ENCODE results near the gene EHD1. TPM values are rescaled to one million over a fixed set of nuclear protein-coding genes. Genes with fewer than 3 reads are reported as not detected.
A peak's percentile ranks its signal among the peaks of the same experiment; 100 is the strongest.

EHD1 gene
- total RNA-seq, 4 donors from 2014 or later = 47.8 to 85.4 (median 76.8) TPM

- TF ChIP-seq POLR2AphosphoS5 (IDR thresholded peaks at IDR 0.05) = no peak
- TF ChIP-seq, protein P1, sequence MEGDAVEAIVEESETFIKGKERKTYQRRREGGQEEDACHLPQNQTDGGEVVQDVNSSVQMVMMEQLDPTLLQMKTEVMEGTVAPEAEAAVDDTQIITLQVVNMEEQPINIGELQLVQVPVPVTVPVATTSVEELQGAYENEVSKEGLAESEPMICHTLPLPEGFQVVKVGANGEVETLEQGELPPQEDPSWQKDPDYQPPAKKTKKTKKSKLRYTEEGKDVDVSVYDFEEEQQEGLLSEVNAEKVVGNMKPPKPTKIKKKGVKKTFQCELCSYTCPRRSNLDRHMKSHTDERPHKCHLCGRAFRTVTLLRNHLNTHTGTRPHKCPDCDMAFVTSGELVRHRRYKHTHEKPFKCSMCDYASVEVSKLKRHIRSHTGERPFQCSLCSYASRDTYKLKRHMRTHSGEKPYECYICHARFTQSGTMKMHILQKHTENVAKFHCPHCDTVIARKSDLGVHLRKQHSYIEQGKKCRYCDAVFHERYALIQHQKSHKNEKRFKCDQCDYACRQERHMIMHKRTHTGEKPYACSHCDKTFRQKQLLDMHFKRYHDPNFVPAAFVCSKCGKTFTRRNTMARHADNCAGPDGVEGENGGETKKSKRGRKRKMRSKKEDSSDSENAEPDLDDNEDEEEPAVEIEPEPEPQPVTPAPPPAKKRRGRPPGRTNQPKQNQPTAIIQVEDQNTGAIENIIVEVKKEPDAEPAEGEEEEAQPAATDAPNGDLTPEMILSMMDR (IDR thresholded peaks at IDR 0.05) = no peak
- TF ChIP-seq EP300 (IDR thresholded peaks at IDR 0.05) = no peak
- TF ChIP-seq POLR2A (IDR thresholded peaks at IDR 0.05) = no peak
- Histone ChIP-seq H3K27ac (no peak overlapping the region), H3K27me3 (no peaks in the 10 kb centered on the region), H3K36me3 (peaks cover 35% of the 10 kb centered on the region), H3K4me1 (peaks cover 37% of the 10 kb centered on the region), H3K9me3 (no peaks in the 10 kb centered on the region), H3K4me3 (no peak overlapping the region)
- DNase-seq (ENCODE audit: low spot score in 2 of 2) = no peak
- WGBS = no CpG with 5 or more reads among the region's 13 CpGs
Observed at GRCh38 chr11:64839335-64839734, 39.1 kb downstream of the EHD1 start.

DNA sequence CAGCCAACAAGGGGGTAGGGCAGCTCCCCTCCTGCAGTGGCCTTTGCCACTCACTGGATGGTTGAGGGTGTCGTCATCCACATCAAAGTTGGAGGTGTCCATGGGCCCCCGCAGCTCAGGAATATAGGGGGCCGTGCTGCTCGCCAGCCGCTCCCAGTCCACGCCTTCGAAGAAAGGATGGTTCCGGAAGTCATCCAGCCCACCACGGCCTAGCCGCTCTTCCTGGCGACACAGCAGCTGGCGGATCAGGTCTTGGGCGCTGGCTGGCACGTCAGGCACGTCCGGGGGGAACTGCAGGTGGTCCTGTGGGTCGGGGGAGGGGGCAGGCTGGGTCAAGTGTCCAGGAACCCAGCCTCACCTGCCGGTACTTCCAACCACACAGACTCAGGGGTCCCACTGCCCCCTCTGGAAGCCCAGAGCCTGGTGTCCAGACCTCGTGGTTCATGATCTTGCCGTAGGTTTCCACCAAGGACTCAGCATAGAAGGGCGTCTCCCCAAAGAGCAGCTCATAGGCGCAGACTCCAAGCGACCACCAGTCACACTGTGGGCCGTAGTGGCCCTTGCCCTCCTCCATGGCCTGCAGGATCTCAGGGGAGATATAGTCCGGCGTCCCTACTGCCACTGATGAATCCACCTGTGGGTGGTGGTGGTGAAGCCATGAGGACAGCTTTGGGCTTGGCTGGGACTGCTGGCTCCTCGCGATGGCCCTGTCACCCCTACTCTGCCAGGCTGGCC is 39.7 kb downstream of the EHD1 start:
- Histone ChIP-seq H3K27ac (no peak overlapping the region), H3K9me3 (no peaks in the 10 kb centered on the region)
- WGBS = 94% methylated on average over 18 of the region's 28 CpGs

GRCh38 chr11:64837887-64838351 is 40.5 kb downstream of the EHD1 start:
- Histone ChIP-seq H3K9me3 (no peaks in the 10 kb centered on the region), H3K4me3 (no peak overlapping the region), H3K27me3 (no peaks in the 10 kb centered on the region), H3K27ac (no peak overlapping the region), H3K36me3 (peaks cover 50% of the 10 kb centered on the region), H3K4me1 (peaks cover 35% of the 10 kb centered on the region)
- peak in 1 of 2 donors; percentile 63 for DNase-seq (ENCODE audit: low spot score in 2 of 2)
- WGBS = 100% methylated on average over 3 of the region's 10 CpGs
- TF ChIP-seq POLR2AphosphoS5 (IDR thresholded peaks at IDR 0.05) (no peak), POLR2A (IDR thresholded peaks at IDR 0.05) (no peak), EP300 (IDR thresholded peaks at IDR 0.05) (no peak)
- TF ChIP-seq, protein P1 (IDR thresholded peaks at IDR 0.05) = no peak

More for the DNA sequence above, 39.7 kb downstream of the EHD1 start:
- Histone ChIP-seq H3K27me3 (no peaks in the 10 kb centered on the region), H3K4me1 (peaks cover 35% of the 10 kb centered on the region), H3K4me3 (no peak overlapping the region), H3K36me3 (peaks cover 41% of the 10 kb centered on the region)
- TF ChIP-seq, protein P1 (IDR thresholded peaks at IDR 0.05) = no peak
- TF ChIP-seq POLR2A (IDR thresholded peaks at IDR 0.05) (no peak), EP300 (IDR thresholded peaks at IDR 0.05) (no peak), POLR2AphosphoS5 (IDR thresholded peaks at IDR 0.05) (no peak)
- DNase-seq (ENCODE audit: low spot score in 2 of 2) = no peak

- no peaks in the 10 kb centered on the region for H3K9me3 ChIP-seq
- no peak for DNase-seq (ENCODE audit: low spot score in 2 of 2)
Observed at GRCh38 chr11:64836448-64837072, 41.9 kb downstream of the EHD1 start.

More at GRCh38 chr11:64836448-64837072, 41.9 kb downstream of the EHD1 start:
- TF ChIP-seq POLR2AphosphoS5 (IDR thresholded peaks at IDR 0.05) (no peak), EP300 (IDR thresholded peaks at IDR 0.05) (no peak), POLR2A (IDR thresholded peaks at IDR 0.05) (no peak)
- TF ChIP-seq, protein P1 (IDR thresholded peaks at IDR 0.05) = no peak
- H3K4me1 ChIP-seq = peaks cover 25% of the 10 kb centered on the region
- peaks cover 63% of the 10 kb centered on the region for H3K36me3 ChIP-seq
- no peaks in the 10 kb centered on the region for H3K27me3 ChIP-seq
- no peak overlapping the region for H3K27ac ChIP-seq
- WGBS = 80% methylated on average over 1 of the region's 16 CpGs
- no peak overlapping the region for H3K4me3 ChIP-seq
